VCaP (cell line): ENCODE results near the gene GPR157.

Experiments used
- H3K27ac ChIP-seq: fragments of 450-650 bp; 2 replicates; pipeline ENCODE4 v1.5.1; 2017
- TF ChIP-seq, protein P1 (sequence below): fragments of 450-650 bp; conservative IDR thresholded peaks from 2 replicates; pipeline ENCODE4 v1.5.1; 2017; ENCODE audit warnings: mild to moderate bottlenecking, moderate library complexity

The GPR157 gene, protein sequence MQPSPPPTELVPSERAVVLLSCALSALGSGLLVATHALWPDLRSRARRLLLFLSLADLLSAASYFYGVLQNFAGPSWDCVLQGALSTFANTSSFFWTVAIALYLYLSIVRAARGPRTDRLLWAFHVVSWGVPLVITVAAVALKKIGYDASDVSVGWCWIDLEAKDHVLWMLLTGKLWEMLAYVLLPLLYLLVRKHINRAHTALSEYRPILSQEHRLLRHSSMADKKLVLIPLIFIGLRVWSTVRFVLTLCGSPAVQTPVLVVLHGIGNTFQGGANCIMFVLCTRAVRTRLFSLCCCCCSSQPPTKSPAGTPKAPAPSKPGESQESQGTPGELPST

DNA sequence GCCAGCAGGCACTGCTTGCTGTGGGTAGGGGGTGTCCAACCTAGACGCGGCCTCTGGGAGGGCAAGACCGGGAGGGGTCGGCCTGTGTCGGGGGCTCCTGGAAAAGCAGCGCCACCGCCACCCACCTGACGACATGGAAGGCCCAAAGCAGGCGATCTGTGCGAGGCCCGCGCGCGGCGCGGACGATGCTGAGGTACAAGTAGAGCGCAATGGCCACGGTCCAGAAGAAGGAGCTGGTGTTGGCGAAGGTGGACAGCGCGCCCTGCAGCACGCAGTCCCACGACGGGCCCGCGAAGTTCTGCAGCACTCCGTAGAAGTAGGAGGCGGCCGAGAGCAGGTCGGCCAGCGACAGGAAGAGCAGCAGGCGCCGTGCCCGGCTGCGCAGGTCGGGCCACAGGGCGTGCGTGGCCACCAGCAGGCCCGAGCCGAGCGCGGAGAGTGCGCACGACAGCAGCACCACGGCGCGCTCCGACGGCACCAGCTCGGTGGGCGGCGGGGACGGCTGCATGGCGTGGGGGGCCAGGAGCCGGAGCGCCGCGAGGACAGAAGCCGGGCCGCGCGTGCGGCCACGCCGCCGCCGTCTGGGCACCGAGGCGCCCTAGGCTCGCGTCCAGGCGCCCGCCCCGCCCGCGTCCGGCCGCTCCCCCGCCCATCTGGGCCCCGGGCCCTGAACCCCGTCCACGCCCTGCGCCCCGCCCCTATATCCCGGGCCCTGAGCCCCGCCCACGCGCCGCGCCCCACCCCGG is at the start of gene GPR157:
TSS of gene GPR157 (minus strand) at position 583 of the 746 bp plus-strand sequence. CDS start at position 508, 75 bp downstream.
- TF ChIP-seq, protein P1, sequence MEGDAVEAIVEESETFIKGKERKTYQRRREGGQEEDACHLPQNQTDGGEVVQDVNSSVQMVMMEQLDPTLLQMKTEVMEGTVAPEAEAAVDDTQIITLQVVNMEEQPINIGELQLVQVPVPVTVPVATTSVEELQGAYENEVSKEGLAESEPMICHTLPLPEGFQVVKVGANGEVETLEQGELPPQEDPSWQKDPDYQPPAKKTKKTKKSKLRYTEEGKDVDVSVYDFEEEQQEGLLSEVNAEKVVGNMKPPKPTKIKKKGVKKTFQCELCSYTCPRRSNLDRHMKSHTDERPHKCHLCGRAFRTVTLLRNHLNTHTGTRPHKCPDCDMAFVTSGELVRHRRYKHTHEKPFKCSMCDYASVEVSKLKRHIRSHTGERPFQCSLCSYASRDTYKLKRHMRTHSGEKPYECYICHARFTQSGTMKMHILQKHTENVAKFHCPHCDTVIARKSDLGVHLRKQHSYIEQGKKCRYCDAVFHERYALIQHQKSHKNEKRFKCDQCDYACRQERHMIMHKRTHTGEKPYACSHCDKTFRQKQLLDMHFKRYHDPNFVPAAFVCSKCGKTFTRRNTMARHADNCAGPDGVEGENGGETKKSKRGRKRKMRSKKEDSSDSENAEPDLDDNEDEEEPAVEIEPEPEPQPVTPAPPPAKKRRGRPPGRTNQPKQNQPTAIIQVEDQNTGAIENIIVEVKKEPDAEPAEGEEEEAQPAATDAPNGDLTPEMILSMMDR, result peak; percentile 30; the same call in 1 of the 2 replicates
- peak within 1 kb of the TSS; percentile 82 for H3K27ac ChIP-seq

DNA sequence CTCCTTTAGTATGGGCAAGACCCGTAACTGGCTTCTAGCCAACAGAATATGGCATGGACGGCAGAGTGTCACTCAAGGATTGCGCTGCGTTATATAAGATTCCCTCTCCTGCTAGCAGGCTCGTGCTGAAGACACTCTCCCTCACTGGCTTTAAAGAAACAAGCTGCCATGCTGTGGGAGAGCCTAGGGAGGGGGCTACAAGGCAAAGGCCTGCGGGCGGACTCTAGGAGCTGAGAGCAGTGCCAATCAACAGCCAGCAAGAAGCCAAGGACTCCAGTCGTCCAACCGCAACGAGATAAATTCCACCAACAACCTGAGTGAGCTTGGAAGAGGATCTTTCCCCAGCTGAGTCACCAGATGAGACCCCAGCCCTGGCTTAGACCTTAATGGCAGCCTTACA is 45.9 kb upstream of the GPR157 start:
- H3K27ac ChIP-seq, result no peak overlapping the region
- TF ChIP-seq, protein P1, result no peak

DNA sequence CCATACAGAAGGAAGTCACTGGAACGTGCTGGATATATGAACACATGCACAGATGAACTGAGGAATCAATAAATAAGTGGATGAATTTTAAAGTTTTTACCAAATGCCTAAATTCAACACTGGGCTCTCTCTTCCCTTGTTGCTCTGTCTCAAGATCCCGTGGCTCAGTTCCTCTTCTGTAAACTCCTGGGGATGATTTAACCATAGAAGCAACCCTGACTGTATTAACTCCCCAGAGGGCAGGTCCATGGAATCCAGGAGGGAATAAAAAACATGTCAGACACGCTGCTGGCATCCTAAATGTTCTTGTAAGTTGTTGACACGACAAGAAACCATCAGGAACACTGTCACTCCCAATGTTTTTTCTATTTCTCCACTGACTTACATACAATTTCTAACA is 45.3 kb upstream of the GPR157 start:
- TF ChIP-seq, protein P1, result no peak
- no peak overlapping the region for H3K27ac ChIP-seq

DNA sequence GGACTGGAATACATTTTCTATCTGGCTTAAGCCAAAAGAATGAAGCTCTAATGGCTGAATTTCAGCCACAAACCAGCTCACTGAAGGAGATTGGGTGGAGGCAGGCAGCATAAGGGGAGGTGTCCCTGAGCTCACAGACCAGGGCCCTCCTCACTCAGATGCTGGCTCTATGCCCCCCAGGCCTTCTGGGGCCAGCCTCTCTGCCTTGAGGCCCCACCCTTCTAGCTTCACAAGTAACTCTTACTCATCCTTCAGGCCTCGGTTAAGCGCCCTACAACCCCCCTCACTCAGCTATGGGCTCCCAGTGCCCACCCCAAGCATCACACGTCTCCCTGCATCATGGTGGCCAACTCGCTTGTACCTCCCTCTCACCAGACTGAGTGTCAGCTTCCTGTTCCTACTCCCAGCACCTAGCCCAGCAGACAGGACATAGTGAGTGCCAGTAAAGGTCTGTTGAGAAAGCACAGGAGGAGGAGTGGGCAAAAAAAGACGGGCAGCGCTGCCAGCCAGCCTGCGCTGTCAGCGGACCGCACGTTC is 40.8 kb upstream of the GPR157 start:
- TF ChIP-seq, protein P1, result no peak
- no peak overlapping the region for H3K27ac ChIP-seq

DNA sequence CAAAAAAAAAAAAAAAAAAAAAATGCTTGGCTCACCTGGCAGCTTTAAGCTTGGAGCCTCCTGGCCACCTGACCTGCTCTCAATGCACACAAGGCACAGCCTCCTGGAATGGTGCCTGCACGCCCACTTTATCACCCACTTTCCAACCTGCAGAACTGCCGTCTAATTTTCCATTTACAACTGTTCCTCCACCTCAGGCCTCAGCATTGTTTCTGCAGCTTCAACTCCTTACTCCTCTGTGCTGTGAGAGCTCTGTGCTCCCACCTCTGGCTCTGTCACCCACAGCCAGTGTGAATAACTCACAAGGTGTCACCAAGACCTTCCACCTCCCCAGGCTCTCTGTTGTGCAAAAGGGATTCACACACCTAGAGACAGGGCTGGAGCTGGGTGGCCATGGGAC is 38.7 kb upstream of the GPR157 start:
- TF ChIP-seq, protein P1, result no peak
- H3K27ac ChIP-seq, result no peak overlapping the region

DNA sequence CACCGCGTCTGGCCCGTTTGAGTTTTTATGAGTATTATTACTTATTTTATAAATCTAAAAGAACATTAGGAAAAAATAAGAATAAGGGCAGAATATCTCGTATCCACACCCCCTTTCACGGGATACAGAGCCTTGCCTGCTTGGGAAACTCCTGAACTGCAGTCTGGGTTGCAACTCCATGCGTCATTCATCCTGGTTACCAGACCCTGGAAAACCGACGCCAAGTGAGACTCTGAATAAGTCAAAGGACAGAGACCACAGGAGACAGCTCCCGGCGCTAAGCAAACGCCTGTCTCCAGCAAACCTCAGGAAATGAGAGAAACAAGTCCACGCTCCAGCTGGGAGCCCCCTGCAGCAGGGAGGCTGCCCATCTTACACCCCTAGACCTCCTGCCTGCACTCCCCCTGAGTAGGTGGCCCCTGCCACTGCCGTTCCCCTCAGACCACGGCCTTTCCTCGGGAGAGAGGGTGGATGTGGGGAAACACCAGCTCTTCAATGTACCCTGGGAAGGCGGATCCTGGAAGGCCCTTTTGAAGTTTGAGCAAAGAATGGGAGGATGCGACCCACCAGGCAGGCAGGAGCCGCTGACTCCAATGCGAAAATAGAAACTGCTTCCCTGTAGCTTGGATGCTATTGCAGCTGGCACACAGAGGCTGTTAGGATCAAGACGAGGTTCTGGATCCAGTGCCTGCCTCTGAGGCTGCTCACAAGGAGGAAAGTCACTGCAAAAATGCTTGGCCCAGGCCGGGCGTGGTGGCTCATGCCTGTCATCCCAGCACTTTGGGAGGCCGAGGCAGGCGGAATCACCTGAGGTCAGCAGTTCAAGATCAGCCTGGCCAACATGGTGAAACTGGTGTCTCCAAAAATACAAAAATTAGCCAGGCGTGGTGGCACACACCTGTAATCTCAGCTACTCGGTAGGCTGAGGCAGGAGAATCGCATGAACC is 37.7 kb upstream of the GPR157 start:
- H3K27ac ChIP-seq, result no peak overlapping the region
- TF ChIP-seq, protein P1, result no peak
